Neural crest cell (in vitro differentiated cells): ENCODE results near the gene NSMF. TPM values are rescaled to one million over a fixed set of nuclear protein-coding genes. Genes with fewer than 3 reads are reported as not detected.

Experiments used
- DNase-seq: peaks from one replicate; pipeline ENCODE4 v3.0.0; 2021; ENCODE audit warnings: low read depth, mixed read lengths, low spot score
- H3K27ac Mint-ChIP-seq: one replicate; pipeline ENCODE4 v1.8.0; 2021; ENCODE audit warnings: mild to moderate bottlenecking, mixed read lengths; ENCODE audit not compliant: unreplicated experiment
- H3K27me3 Mint-ChIP-seq: 2 replicates; pipeline ENCODE4 v1.8.0; 2021; ENCODE audit warnings: low read depth, mild to moderate bottlenecking, mixed read lengths
- H3K36me3 Mint-ChIP-seq: 2 replicates; pipeline ENCODE4 v1.8.0; 2021; ENCODE audit warnings: low read depth, mild to moderate bottlenecking, mixed read lengths
- H3K4me1 Mint-ChIP-seq: 2 replicates; pipeline ENCODE4 v1.8.0; 2021; ENCODE audit warnings: mixed read lengths
- H3K4me3 Mint-ChIP-seq: one replicate; pipeline ENCODE4 v1.8.0; 2021; ENCODE audit warnings: mild to moderate bottlenecking, mixed read lengths
- H3K9me3 Mint-ChIP-seq: 2 replicates; pipeline ENCODE4 v1.8.0; 2021; ENCODE audit warnings: mixed read lengths
- CTCF ChIP-seq: fragments of 200-600 bp; sonication (generic); conservative IDR thresholded peaks from 2 replicates; pipeline ENCODE4 v1.5.0; 2021; ENCODE audit warnings: antibody characterized with exemption, mild to moderate bottlenecking
- total RNA-seq: library from RNA; stranded (reverse); gene quantifications from 2 replicates; pipeline ENCODE4 v1.2.1, GENCODE V29; 2021

Gene NSMF
- total RNA-seq, 1 donor from 2014 or later, result 64.4 TPM

GRCh38 chr9:137458194-137459151 lies 661 bp downstream of the NSMF start:
- no peak overlapping the region for H3K27ac Mint-ChIP-seq
- H3K36me3 Mint-ChIP-seq, result no peaks in the 10 kb centered on the region
- TF ChIP-seq CTCF, result no peak
- no peak for DNase-seq
- peaks cover 4% of the 10 kb centered on the region for H3K4me1 Mint-ChIP-seq
- H3K27me3 Mint-ChIP-seq, result peaks cover 6% of the 10 kb centered on the region
- no peaks in the 10 kb centered on the region for H3K9me3 Mint-ChIP-seq
- no peak overlapping the region for H3K4me3 Mint-ChIP-seq

- no peak overlapping the region for H3K27ac Mint-ChIP-seq
- H3K36me3 Mint-ChIP-seq, result no peaks in the 10 kb centered on the region
- peaks cover 4% of the 10 kb centered on the region for H3K4me1 Mint-ChIP-seq
- H3K4me3 Mint-ChIP-seq, result no peak overlapping the region
- no peaks in the 10 kb centered on the region for H3K9me3 Mint-ChIP-seq
- TF ChIP-seq CTCF, result no peak
- DNase-seq, result no peak
- H3K27me3 Mint-ChIP-seq, result peaks cover 3% of the 10 kb centered on the region
These were observed 1.5 kb downstream of the NSMF start for GRCh38 chr9:137457406-137458193.

- no peaks in the 10 kb centered on the region for H3K9me3 Mint-ChIP-seq
These were observed 2.2 kb downstream of the NSMF start for GRCh38 chr9:137456864-137457405.

GRCh38 chr9:137456061-137456863 lies 2.9 kb downstream of the NSMF start:
- no peaks in the 10 kb centered on the region for H3K9me3 Mint-ChIP-seq
- no peak for DNase-seq
- peaks cover 4% of the 10 kb centered on the region for H3K4me1 Mint-ChIP-seq
- TF ChIP-seq CTCF, result no peak
- peaks cover 3% of the 10 kb centered on the region for H3K27me3 Mint-ChIP-seq
- no peak overlapping the region for H3K27ac Mint-ChIP-seq
- no peaks in the 10 kb centered on the region for H3K36me3 Mint-ChIP-seq
- H3K4me3 Mint-ChIP-seq, result peak overlapping the region; percentile 73

More at GRCh38 chr9:137456864-137457405, 2.2 kb downstream of the NSMF start:
- no peak for DNase-seq
- H3K36me3 Mint-ChIP-seq, result no peaks in the 10 kb centered on the region
- TF ChIP-seq CTCF, result no peak
- peaks cover 4% of the 10 kb centered on the region for H3K4me1 Mint-ChIP-seq
- H3K4me3 Mint-ChIP-seq, result peak overlapping the region; percentile 56
- peaks cover 3% of the 10 kb centered on the region for H3K27me3 Mint-ChIP-seq
- no peak overlapping the region for H3K27ac Mint-ChIP-seq
